ENCODE data around the gene EFNA5. TPM values are rescaled to one million over a fixed set of nuclear protein-coding genes. Genes with fewer than 3 reads are reported as not detected.
A peak's percentile ranks its signal among the peaks of the same experiment; 100 is the strongest.

The EFNA5 gene
- total and polyA plus RNA-seq, 2 of the 13 experiments (the other 11 are each of a cell fraction or from before 2014, with no cell fraction given), result not detected

- FAIRE-seq (no peak), DNase-seq (ENCODE audit: low spot score) (no peak), ATAC-seq (no peak)
- no TSS peak for BruUV-seq (replicated peaks)
- in situ Hi-C loops (cut with HindIII; ENCODE audit: extremely low pct_ligation_motif_present, low pct_unique_long_range_greater_than_20kb) (no loop called here), intact Hi-C loops (cut with micrococcal nuclease; ENCODE audit: unreplicated experiment) (loop anchor here (5.0 to 10.0 kb wide), 2 partner anchors 673 to 1404 kb away; no protein-coding TSS in a partner anchor)
- Histone ChIP-seq H3K9ac (ENCODE audit: insufficient read depth, low read depth, low read length) (no peak overlapping the region), H3K4me2 (ENCODE audit: low read depth, low read length) (peak overlapping the region; percentile 89; the same call in 1 of the 2 replicates), H3K27ac (ENCODE audit: extremely low read length, insufficient read depth, low read length) (no peak overlapping the region), H3K9me3 (ENCODE audit: low read length) (no peaks in the 10 kb centered on the region), H2AFZ (ENCODE audit: low read length) (no peak overlapping the region), H3K36me3 (replicated peaks in 1 of 2; ENCODE audit: control insufficient read depth in 1 of 2, insufficient read depth in 2 of 2, low read length in 2 of 2) (no peaks in the 10 kb centered on the region), H3K27me3 (ENCODE audit: control insufficient read depth in 1 of 2, insufficient read depth in 2 of 2, low read length in 2 of 2) (peaks cover 0 to 39% of the 10 kb centered on the region in 2 experiments; a peak in 4 of 5 replicates), H3K4me3 (replicated peaks in 1 of 3; ENCODE audit: insufficient read depth in 1 of 3, low read depth in 2 of 3, low read length in 3 of 3) (peak overlapping the region in 1 of 3 experiments; percentile 71; a peak in 2 of 6 replicates), H3K79me2 (ENCODE audit: insufficient read depth, low read length) (no peaks in the 10 kb centered on the region), H3K4me1 (ENCODE audit: insufficient read depth, low read length) (peaks cover 15% of the 10 kb centered on the region), H4K20me1 (ENCODE audit: insufficient read depth, low read length) (no peaks in the 10 kb centered on the region)
- ChIA-PET POLR2A (no interaction called here), CTCF (ENCODE audit: low intra/inter-chr PET ratio, low total read pairs) (no interaction called here)
- 42% methylated on average over 19 of the region's 20 CpGs for WGBS (ENCODE audit: low lambda C conversion rate)
- TF ChIP-seq KLF11 (CRISPR knock-in tag; IDR thresholded peaks at IDR 0.05), result no peak
- 0 out of 2 replicates have a peak, but pooled peaks have one; percentile 39 for TF ChIP-seq CBX2 (IDR thresholded peaks at IDR 0.05; ENCODE audit: low read depth, low read length)
- no peak for TF ChIP-seq CBX2 (CRISPR knock-in tag; IDR thresholded peaks at IDR 0.05; ENCODE audit: low read depth)
- no peak for TF ChIP-seq ATF7-NPFF (CRISPR knock-in tag; IDR thresholded peaks at IDR 0.05; ENCODE audit: low read depth)
- no peak for TF ChIP-seq DRAP1 (CRISPR knock-in tag; IDR thresholded peaks at IDR 0.05)
- no peak for TF ChIP-seq ZMYM2 (CRISPR knock-in tag; IDR thresholded peaks at IDR 0.05)
Measured at GRCh38 chr5:107671742-107672210, 1.0 kb upstream of the EFNA5 start.

GRCh38 chr5:107670087-107670931 lies 428 bp downstream of the EFNA5 start:
- no peak overlapping the region for H3K27ac ChIP-seq (ENCODE audit: extremely low read length, insufficient read depth, low read length)
- ATAC-seq, result no peak
- WGBS (ENCODE audit: low lambda C conversion rate), result 70% methylated on average over 74 of the region's 77 CpGs

More at GRCh38 chr5:107670087-107670931, 428 bp downstream of the EFNA5 start:
- in situ Hi-C loops (cut with HindIII; ENCODE audit: extremely low pct_ligation_motif_present, low pct_unique_long_range_greater_than_20kb) (no loop called here), intact Hi-C loops (cut with micrococcal nuclease; ENCODE audit: unreplicated experiment) (loop anchor here (5.0 to 10.0 kb wide), 2 partner anchors 674 to 1403 kb away; no protein-coding TSS in a partner anchor)
- Histone ChIP-seq H3K36me3 (replicated peaks in 1 of 2; ENCODE audit: control insufficient read depth in 1 of 2, insufficient read depth in 2 of 2, low read length in 2 of 2) (no peaks in the 10 kb centered on the region), H3K9ac (ENCODE audit: insufficient read depth, low read depth, low read length) (no peak overlapping the region), H3K4me3 (replicated peaks in 1 of 3; ENCODE audit: insufficient read depth in 1 of 3, low read depth in 2 of 3, low read length in 3 of 3) (no peak overlapping the region), H3K27me3 (ENCODE audit: control insufficient read depth in 1 of 2, insufficient read depth in 2 of 2, low read length in 2 of 2) (peaks cover 0 to 38% of the 10 kb centered on the region in 2 experiments; a peak in 4 of 5 replicates), H3K4me1 (ENCODE audit: insufficient read depth, low read length) (peaks cover 15% of the 10 kb centered on the region), H3K9me3 (ENCODE audit: low read length) (no peaks in the 10 kb centered on the region), H4K20me1 (ENCODE audit: insufficient read depth, low read length) (no peaks in the 10 kb centered on the region), H3K4me2 (ENCODE audit: low read depth, low read length) (no peak overlapping the region), H3K79me2 (ENCODE audit: insufficient read depth, low read length) (no peaks in the 10 kb centered on the region), H2AFZ (ENCODE audit: low read length) (no peak overlapping the region)
- ChIA-PET POLR2A (no interaction called here), CTCF (ENCODE audit: low intra/inter-chr PET ratio, low total read pairs) (no interaction called here)
- no TSS peak for BruUV-seq (replicated peaks)
- TF ChIP-seq ZNF160 (CRISPR knock-in tag; IDR thresholded peaks at IDR 0.05) (no peak), ZNF121 (CRISPR knock-in tag; IDR thresholded peaks at IDR 0.05) (no peak), ZNF484 (CRISPR knock-in tag; IDR thresholded peaks at IDR 0.05; ENCODE audit: borderline replicate concordance, low read depth) (no peak), MXD3 (CRISPR knock-in tag; IDR thresholded peaks at IDR 0.05) (no peak)
- FAIRE-seq (no peak), DNase-seq (ENCODE audit: low spot score) (no peak)

All from HepG2 (cell line).